Cerebellar nuclear complex (tissue), 1 donor: ENCODE data around the gene EFCC1.

Experiments used
- DNase-seq, 2 experiments: peaks; one replicate each; lab custom pipeline; 2025; lab: John Stamatoyannopoulos, UW

The EFCC1 gene

DNA sequence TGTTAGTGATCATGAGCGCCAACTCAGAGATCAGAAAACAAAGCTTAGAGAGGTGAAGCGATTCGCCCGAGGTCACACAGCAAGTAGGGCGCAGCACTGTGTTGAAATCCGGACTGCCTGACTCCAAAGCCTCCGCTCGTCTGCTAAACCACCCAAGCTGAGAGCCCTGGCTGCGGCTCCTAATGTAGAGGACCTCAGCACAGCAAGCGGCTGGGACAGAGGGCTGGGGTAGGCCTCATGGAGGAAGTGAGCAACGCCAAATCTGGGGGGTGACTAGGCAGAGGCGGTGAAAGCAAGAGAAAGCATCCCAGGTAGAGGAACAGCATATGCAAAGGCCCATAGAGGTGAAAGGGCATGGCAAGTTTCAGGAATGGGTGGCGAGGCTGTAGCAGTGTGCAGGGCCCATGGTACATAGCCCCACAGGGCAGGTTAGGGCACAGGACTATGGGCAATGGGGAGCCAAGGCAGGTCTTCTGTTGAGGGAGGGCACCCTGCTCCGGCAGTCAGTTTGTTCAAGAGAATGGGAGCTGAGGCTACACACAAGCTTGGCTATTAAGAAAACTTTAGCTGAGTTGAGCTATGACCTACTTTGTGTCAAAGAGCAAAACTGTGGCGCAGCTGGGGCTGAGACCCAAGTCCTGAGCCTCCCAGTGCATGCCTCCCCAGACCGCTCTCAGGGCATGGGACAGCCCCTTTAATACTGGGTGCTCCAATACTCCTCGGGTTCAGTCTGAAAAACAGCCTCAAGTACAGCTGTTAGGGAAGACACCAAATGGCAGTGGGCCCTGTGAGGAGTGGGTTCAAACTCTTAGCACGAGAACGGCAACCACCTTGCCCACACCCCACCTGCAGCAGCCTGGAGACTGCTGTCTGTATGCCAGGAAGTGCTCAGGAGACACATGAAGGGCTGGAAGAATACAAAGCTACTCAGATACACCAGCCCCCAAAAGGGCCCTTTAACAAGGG is 6.2 kb upstream of the EFCC1 start:
- DNase-seq = no peak

DNA sequence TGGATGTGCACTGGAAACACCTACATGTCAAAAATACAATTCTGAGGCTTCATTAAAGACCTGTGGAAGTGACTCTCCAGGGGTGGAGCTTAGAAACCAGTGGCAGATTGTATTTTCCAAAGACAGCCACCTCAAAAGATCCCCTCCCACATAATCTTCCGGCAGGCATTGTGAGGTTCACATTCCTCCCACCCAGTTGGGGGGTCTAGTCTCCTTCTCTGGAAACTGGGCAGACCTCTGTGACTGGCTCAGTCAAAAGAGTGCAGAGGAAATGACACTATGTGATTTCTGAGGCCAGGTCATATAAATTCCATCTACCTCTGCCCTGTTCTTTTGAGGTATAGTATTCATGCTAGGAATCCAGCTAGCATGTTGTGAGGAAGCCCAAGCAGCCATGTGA is 5.4 kb upstream of the EFCC1 start:
- DNase-seq = no peak

DNA sequence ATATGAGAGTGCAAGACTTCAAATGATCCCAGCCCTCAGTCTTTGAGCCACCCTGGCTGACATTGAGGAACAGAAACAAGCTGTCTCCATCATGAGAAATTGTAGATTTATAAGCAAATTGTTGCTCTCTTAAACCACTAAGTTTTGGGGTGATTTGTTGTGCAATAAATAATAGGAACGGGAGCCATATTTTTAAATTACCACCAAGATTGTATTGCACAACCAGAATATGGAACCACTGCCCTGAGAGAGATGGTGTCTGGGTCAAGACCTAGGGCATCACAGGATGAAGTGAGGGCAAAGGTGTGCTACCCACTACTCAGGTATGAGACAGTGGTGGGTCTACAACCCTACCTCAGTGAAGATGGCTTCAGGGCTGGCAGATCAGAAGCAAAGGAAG is 4.9 kb upstream of the EFCC1 start:
- no peak for DNase-seq

DNA sequence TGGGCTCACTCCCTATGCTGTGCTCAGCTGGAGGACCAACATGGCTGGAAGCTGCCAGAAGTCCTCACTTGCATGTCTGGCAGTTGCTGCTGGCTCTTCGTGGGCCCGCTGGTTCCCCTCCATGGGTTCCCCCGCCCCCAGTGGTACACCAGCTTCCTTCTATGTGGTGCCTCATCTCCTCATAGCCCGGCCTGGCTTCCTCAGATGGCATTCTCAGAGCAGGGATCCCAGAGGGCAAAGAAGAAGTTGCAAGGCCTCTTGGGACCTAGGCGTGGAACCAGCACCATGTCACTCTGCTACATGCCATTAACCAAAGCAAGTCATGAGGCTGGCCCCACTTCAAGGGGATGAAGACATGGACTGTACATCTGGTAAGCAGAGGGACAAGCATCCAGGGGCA is 4.4 kb upstream of the EFCC1 start:
- no peak for DNase-seq

DNA sequence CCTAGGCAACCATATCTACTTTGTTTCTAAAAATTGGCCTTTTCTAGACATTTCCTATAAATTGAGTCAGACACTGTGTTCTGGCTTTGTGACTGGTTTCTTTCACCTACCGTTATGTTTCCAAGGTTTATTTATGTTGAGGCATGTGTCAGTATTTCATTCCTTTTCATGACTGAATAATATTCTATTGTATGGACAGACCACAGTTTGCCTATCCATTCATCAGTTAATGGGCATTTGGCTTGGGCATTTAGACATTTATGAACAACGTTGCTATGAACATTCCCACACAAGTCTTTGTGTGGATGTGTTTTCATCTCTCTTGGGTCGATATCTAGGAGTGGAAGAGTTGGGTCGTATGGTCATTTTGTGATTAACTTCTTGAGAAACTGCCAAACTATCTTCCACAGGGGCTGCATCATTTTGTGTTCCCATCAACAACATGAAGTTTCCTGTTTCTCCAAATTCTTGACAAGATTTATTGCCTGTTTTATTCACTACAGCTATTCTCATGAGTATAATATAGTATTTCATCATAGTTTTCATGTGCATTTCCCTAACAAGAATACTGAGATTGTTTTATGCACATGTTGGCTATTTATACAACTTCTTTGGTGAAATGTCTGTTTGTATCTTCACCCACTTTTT is 3.5 kb upstream of the EFCC1 start:
- no peak for DNase-seq

DNA sequence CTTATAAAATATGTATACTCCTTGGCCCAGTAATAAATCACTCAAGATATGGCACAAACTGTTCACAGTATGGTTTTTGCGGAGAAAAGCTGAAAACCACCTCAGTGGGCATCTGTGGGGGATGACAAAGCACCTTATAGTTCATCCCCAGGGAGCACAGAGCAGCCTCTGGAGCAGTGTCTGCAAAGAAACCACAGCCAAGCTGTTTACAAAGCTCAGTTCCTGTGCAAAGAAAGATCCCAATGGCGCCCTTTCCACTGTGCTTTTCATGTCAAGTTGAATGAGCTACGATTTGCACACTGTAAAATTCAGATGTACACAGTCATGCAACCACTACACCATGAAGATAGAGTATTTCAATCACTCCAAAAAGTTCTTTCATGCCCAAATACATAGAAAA is 2.5 kb upstream of the EFCC1 start:
- DNase-seq = no peak

DNA sequence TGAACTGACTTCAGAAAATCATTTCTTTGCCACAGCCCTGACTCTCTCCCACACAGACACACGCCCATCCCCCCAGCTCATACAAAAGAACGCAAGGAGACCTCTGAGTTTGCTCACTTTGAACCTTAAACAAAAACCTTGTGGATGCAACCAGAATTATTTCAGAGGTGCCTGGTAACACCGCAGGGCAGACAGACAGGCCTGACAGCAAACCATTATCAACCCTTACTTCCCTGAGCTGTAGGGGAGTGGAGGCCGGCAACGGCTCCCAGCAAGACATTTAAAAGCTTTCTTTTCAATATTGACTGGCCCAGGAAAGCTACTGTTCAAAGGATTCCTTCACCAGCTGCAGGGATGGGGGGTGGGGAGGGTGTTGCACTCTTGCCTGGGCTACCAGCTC is 2.0 kb upstream of the EFCC1 start:
- DNase-seq = no peak

DNA sequence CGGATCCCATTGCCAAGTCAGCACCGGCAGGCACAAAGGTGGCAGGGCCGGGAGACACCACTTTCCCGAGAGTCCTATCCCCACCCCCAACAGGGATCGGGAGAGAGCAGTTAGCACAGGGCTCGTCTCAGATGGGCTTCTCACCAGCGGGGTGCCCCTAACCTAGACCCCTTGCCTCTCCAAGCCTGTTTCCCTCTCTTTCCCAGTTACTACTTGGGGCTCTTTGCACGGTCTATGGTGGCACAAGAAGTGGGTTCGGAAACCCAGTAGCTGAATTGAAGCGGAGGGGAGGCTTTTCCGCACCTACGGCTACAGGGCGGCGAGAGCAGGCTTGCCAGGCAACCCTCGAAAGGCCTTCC is 383 bp upstream of the EFCC1 start:
- DNase-seq = no peak

DNA sequence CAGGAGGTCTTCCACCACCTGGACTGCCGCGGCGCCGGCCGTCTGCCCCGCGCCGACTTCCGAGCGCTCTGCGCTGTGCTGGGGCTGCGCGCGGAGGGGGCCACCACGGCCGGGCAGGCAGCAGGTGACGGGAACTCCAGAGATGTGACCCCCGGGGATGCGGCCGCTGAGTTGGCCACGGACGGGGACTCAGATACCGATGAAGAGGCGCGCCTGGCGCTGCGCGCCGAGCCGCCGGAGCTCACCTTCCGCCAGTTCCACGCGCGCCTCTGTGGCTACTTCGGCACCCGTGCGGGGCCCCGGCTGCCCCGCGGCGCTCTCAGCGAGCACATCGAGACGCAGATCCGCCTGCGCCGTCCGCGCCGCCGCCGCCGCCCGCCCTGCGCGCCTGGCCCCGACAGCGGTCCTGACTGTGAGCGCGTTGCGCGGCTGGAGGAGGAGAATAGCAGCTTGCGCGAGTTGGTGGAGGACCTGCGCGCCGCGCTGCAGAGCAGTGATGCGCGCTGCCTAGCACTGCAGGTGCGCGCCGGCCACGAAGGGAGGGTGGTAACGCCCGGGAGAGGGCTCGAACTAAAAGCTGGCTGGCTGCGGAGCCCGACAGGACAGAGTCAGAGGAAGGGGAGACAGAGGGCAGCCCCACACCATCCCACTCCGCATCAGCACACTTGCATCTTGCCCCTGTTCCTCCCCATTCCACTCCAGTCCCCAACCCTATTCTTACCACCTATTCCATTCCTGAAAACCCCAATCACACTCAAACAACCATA is 885 bp downstream of the EFCC1 start:
- DNase-seq = no peak

DNA sequence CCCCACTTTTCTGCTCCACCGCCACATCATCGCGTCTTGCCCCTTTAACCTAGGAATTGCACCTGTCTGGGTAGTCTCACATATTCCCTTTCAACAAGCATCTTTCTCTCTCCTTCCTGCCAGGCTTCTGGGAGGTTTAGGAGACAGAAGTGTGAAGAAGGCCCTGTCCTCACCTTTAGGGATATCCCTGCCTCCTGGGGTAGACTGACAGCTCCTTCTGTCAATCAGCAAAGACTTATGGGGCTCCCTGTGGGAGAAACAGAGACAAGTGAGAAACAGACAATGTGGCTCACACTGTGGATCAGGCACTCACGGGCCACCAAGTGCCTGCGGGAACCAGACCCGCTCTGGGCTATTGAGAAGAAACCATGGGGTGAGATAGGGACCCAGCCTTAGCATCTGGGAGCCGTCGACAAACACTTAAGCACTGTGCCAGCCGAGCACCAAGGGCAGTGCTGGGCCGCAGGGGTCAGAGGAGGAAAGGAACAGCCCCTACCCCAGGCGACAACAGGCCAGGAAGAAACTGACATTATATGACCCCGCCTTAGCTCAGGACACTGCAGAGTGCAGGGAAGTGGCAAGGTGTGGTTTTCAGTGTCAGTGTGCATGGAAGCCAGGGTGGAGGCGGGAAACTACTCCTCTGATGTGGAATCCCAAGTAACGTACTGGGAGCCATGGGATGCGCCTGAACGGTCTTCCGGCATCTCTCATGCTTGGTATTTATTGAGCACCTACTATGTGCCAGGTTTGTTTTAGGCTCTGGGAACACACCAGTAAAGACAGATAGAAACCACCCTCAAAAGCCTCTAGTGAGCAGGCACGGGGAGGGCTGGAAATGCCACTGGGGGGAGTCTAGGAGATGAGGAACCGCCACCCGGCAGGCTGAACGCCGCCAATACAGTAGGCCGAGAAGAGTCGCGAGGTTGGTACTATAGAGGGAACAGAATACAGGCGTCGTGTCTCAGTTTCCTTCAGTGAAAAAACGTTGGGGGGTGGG is 1.8 kb downstream of the EFCC1 start:
- DNase-seq = no peak

DNA sequence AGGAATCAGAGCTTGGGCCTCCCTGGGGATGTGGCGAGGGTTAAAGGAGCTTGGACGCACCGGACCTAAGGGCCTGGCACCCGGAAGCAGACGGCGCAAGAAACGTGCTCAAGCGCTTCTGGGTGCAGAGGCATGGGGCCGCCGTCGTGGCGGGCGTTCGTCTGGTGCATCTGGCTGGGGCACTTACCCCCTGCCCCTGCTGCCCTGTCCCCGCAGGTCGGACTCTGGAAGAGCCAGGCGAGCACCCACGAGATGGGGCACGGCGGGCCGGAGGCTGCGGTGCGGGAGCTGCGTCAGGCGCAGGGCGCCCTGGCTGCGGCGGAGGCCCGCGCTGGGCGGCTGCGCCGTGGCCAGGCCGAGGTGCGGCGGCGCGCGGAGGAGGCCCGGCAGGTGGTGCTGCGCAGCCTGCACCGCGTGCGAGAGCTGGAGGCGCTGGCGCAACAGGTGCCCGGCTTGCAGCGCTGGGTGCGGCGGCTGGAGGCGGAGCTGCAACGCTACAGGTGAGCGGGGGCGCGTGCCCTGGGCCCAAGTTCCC is 2.5 kb downstream of the EFCC1 start:
- DNase-seq = no peak

DNA sequence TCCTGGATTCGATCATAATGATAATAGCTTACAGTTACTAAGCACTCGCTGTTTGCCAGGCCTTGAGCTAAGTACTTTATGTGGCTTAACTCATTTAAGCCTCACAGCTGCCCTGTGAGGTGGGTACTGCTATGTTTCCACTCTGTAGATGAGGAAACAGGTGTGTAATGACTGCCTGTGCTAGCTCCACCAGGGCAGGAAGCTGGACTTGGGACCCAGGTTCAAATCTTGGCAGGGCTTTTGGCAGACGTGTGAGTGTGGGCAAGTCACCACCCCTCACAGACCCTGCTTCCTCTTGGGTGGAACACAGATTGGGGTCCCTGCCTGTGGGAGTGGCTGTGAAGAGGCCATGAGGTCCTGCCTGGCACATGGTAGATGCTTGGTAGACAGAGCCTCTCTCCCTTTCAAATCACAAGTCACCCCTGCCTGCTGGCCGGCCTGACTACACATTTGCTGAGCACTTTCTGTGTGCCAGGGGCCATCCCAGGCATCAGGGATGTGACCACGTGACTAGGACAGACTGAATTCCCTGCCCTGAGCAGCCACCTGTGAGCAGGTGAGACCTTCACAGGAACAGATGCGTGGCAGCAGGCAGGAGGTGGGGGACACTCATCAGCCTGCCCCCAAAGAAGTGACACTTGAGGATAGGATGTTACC is 3.7 kb downstream of the EFCC1 start:
- no peak for DNase-seq

DNA sequence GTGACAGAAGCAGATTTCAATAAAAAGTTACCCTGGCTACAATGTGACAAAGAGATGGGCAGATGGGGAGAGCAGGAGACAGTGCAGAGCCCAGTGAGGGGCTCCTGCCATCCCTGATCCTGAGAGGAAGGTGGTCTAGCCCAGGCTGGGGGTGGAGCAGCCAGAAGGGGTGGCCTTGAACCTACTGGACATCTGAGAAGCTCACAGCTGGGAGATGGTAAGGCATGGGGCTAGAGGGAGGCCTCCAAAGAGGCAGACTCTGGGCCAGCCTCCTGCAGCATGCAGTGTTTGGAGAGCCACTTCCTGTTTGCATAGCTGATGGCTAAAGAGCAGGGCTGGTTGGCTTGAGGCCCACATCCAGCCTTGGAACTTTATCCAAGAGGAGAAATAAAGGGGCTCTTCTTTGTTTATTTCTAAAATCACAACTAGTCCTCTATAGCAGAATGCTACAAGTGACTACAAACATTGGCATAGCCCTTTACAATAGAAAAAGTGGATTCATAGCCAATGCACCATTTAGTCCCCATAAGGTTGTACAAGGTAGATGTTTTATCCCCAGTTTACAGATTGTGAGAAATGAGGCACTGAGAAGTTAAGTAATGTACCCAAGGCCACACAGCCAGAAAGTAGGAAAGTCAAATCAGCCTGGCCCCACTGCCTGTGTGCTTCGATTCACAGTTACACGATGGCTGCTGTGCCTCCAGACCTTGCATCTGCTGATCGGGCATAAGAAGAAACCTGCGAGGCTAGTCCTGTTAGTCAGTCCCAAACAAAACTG is 4.6 kb downstream of the EFCC1 start:
- no peak for DNase-seq

DNA sequence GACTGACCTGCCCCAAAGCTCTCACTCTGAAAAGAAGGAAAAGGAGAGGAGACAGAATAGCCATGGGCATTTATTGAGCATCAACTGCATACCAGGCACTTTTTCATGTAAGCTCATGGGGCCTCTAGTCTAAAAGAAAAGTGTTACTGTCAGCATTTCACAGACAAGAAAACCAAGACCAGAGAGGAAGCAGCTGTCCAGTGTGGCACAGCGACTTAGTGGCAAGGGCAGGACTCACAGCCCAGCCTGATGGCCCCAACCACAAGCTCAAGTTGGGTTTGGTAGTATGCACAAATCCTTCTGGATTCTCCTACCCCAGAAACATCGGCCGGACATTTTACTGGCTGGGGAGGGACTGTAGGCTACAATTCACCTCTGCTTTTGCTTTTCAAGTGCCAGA is 5.8 kb downstream of the EFCC1 start:
- DNase-seq = no peak

DNA sequence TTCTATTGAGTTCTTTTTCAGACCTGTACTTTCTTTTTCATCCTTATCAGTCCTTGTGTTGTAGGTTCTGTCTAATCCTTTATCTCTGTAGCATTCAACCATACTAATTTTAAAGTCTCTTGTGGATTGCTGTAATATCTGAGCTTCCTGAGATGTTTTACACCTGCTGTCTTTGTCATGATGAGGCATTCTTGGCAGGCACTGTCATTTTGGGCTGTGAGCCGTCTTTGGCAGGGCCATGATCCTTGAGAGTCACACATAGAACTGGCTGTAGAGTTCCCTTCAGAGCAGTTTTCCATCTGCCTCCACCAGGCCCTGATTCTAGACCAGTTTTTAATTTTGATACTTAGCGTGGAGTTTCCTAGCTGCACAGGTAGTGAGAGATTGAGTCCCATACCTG is 6.7 kb downstream of the EFCC1 start:
- DNase-seq = peak; percentile 3 to 45

DNA sequence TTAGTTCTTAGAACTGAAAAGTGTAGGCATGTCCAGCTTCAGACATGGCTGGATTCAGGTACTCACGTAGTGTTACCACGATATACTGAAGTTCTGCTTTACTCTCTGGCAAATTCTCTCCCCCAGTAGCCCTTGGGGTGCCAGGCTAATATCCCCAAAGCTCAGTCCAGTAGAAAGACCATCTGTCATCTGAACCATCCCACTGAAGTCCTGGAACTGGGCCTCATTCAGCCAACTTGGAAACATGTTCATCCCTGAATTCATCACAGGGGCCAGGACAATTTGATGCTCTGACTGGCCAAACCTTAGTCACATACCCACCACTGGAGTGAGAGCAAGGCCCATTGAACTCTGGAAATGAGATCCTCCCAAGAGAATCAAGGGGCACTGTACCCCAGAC is 8.2 kb downstream of the EFCC1 start:
- DNase-seq = no peak

DNA sequence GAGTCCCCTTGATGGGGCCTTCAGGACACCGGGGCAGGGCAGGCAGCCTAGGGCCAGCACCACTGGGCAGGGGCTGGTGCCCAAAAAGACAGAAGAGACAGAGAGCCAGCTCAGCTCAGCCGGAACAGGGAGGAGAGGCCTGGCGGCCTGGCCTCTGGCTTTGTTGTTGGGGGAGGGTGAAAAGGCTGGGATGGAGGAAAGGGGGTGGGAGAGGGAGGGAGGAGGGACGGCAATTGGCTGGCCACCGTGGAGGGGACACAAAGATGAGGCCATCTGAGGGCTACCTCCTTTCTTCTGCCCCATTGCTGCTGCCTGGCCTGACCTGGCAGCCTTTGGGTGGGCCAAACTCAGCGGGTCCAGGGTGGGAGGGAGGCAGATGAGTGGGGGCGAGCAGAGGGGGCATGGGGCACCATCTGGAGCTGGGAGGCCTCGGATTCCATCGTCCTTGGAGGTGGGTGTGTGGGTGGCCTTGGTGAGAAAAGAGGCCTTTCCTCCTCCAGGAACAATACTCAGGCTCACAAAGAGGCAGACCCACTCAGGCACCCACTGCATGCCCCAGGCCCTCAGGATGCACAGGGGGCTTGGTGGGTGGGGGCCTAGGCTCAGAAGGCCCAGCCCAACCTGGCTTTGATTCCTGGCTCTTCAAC is 9.3 kb downstream of the EFCC1 start:
- no peak for DNase-seq

DNA sequence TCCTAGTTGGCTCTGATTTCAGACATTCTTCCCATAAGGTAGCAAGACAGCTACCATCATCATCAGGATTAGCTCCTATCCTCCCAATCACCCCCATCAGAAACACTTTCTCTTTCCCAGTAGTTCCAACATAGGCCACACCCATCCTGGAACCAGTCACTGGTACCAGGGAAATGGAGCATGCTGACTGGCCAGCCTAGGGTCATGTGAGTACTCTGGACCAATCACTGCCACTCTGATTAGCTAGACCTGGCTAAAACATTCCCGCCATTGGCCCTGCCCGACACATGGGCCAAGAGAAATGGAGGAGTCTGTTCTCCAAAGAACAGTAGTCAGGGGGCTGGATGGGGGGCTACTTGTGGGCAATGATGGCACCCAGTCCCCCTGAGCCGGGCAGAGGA is 12.4 kb downstream of the EFCC1 start:
- DNase-seq = no peak

DNA sequence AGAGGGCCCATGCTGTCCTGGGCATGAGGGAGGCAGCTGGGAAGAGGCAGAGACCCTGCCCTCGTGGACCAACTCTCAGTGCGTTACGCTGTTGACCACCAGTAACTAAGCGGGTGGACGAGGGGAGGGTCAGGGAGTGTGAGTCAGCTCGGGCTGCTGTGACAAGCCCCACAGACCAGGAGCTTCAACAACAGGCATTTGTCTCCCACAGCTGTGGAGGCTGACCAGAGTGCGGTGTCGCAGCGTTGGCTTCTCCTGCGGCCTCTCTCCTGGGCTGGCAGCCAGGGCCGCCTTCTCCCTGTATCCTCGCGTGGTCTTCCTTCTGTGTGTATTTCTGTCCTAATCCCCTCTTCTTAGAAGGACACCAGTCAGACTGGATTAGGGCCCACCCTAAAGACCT is 13.0 kb downstream of the EFCC1 start:
- no peak for DNase-seq
